ENCODE results near the gene PLCL1. TPM values are rescaled to one million over a fixed set of nuclear protein-coding genes. Genes with fewer than 3 reads are reported as not detected.

Gene PLCL1
- total and polyA plus RNA-seq, 4 donors, result 5.1 to 15.7 (median 13.2) TPM

DNA sequence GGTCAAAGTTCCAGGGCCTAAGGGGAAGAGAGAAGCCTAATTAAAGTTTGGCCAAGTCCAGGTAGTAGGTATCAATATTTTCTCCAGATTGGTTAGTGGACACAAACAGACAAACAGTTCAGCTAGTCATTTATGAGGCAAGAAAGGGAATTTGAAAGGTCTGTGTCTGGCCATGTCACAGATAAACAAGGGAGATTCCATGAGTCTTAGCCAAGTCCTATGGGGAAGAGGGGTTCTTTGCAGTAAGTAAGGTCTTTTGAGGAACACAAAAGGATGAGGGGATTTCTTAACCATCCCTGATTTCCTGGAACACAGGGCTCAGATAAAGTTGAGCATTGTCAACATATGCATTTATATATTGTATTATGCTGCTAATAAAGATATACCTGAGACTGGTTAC is 310.8 kb downstream of the PLCL1 start:
- no peaks in the 10 kb centered on the region for H3K9me3 ChIP-seq (ENCODE audit: control insufficient read depth, low read length)
- no peaks in the 10 kb centered on the region for H3K36me3 ChIP-seq (ENCODE audit: control insufficient read depth in 1 of 2, insufficient read depth in 2 of 2, low read length in 1 of 2)
- DNase-seq, result no peak
- no peaks in the 10 kb centered on the region for H3K27me3 ChIP-seq (ENCODE audit: control insufficient read depth in 1 of 2, insufficient read depth in 2 of 2, low read length in 1 of 2)
- peaks cover 4 to 6% of the 10 kb centered on the region in 2 donors for H3K4me1 ChIP-seq (ENCODE audit: control insufficient read depth in 1 of 2, insufficient read depth in 2 of 2, low read length in 2 of 2)
- no peak overlapping the region for H3K4me3 ChIP-seq (ENCODE audit: low read length in 2 of 2)
- H3K27ac ChIP-seq (ENCODE audit: low read depth in 1 of 2, low read length in 2 of 2), result no peak overlapping the region
- intact Hi-C loops (cut with DNase I), result no loop called here
- no peak for ATAC-seq (ENCODE audit: low FRiP score)

DNA sequence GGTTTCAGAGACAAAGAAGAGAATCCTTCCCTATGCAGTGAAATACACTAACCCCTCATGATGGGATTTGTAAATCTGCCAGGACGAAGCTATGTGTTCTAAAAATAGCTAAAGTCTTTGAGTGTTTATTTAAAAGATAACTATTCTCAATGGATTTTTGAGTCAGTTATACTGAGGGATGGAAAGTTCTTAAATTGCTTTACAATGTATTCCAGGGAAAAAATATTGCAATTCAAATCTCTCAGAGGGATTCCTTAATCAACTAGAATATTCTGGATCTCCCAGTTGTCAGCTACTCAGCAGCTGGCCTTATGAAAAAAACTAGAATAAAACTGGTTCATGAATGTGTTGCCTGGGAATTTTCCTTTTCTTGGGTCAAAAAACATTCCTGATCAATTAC is 312.4 kb downstream of the PLCL1 start:
- Histone ChIP-seq H3K27ac (ENCODE audit: low read depth in 1 of 2, low read length in 2 of 2) (no peak overlapping the region), H3K36me3 (ENCODE audit: control insufficient read depth in 1 of 2, insufficient read depth in 2 of 2, low read length in 1 of 2) (no peaks in the 10 kb centered on the region), H3K9me3 (ENCODE audit: control insufficient read depth, low read length) (no peaks in the 10 kb centered on the region), H3K4me1 (ENCODE audit: control insufficient read depth in 1 of 2, insufficient read depth in 2 of 2, low read length in 2 of 2) (peaks cover 3 to 4% of the 10 kb centered on the region in 2 donors), H3K27me3 (ENCODE audit: control insufficient read depth in 1 of 2, insufficient read depth in 2 of 2, low read length in 1 of 2) (no peaks in the 10 kb centered on the region), H3K4me3 (ENCODE audit: low read length in 2 of 2) (no peak overlapping the region)
- ATAC-seq (ENCODE audit: low FRiP score) (no peak), DNase-seq (no peak)
- 0 to 3% methylated on average over 1 of the region's 1 CpG for WGBS, 2 donors
- intact Hi-C loops (cut with DNase I), result no loop called here

DNA sequence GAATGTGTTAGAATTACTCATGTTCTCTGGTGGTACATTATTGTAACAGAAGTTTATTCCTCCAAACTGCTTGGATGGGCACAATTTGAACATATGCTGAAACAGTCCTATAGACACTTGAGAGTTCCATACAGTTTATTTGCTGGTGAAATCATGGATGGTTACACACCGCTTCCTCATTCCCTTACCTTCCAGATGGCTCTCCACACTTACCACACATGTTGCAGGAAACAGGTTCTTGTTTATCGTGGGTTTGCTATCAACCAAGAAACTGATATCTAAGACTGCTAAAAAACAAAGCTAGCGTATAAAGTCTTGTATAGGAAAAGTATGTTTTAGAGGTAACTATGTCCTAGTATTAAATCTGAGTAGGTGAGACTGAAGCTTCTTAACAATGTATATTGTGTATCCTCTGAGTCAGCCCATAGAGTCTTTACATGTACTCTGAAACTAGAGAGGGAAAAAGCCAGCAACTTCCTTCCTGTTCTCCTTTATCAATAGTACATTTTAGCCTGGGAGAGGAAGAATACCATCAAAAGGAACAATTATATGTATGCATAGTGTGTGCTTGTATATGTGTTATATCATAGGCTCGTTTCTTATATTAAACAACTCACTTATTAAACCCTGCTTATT is 313.1 kb downstream of the PLCL1 start:
- no peak overlapping the region for H3K27ac ChIP-seq (ENCODE audit: low read depth in 1 of 2, low read length in 2 of 2)
- no peaks in the 10 kb centered on the region for H3K27me3 ChIP-seq (ENCODE audit: control insufficient read depth in 1 of 2, insufficient read depth in 2 of 2, low read length in 1 of 2)
- H3K36me3 ChIP-seq (ENCODE audit: control insufficient read depth in 1 of 2, insufficient read depth in 2 of 2, low read length in 1 of 2), result no peaks in the 10 kb centered on the region
- ATAC-seq (ENCODE audit: low FRiP score), result no peak
- 90 to 92% methylated on average over 4 of the region's 4 CpGs for WGBS, 2 donors
- intact Hi-C loops (cut with DNase I), result no loop called here
- peaks cover 0 to 3% of the 10 kb centered on the region in 2 donors for H3K4me1 ChIP-seq (ENCODE audit: control insufficient read depth in 1 of 2, insufficient read depth in 2 of 2, low read length in 2 of 2)
- DNase-seq, result no peak
- H3K4me3 ChIP-seq (ENCODE audit: low read length in 2 of 2), result no peak overlapping the region
- no peaks in the 10 kb centered on the region for H3K9me3 ChIP-seq (ENCODE audit: control insufficient read depth, low read length)

DNA sequence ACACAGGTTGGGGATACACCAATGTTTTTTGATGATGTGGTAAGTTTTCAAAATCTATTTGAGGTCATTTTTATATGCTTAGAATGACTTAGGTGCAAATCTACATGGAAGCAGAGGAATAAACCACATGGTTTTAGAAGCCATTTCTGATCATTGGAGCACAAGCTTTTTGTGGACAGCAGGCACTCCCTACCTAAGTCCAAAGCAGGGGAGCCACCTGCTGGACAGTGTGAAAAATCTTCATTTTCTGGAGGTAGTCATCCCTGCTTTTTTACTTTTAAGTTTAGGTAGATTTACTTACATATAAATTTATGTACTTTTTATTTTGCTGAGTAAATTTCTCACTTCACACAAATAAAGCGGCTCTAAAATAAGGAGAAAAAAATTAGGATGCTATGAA is 323.2 kb downstream of the PLCL1 start:
- peak; percentile 84 for ATAC-seq (ENCODE audit: low FRiP score)
- Histone ChIP-seq H3K4me1 (ENCODE audit: control insufficient read depth in 1 of 2, insufficient read depth in 2 of 2, low read length in 2 of 2) (peaks cover 0 to 3% of the 10 kb centered on the region in 2 donors), H3K36me3 (ENCODE audit: control insufficient read depth in 1 of 2, insufficient read depth in 2 of 2, low read length in 1 of 2) (no peaks in the 10 kb centered on the region), H3K27me3 (ENCODE audit: control insufficient read depth in 1 of 2, insufficient read depth in 2 of 2, low read length in 1 of 2) (no peaks in the 10 kb centered on the region), H3K4me3 (ENCODE audit: low read length in 2 of 2) (no peak overlapping the region), H3K27ac (ENCODE audit: low read depth in 1 of 2, low read length in 2 of 2) (no peak overlapping the region), H3K9me3 (ENCODE audit: control insufficient read depth, low read length) (no peaks in the 10 kb centered on the region)
- 86 to 94% methylated on average over 1 of the region's 1 CpG for WGBS, 2 donors
- intact Hi-C loops (cut with DNase I), result loop anchor here (1.0 to 5.0 kb wide), 3 partner anchors 170 to 325 kb away; no protein-coding TSS in a partner anchor
- DNase-seq, result peak in 1 of 2 donors; percentile 70

DNA sequence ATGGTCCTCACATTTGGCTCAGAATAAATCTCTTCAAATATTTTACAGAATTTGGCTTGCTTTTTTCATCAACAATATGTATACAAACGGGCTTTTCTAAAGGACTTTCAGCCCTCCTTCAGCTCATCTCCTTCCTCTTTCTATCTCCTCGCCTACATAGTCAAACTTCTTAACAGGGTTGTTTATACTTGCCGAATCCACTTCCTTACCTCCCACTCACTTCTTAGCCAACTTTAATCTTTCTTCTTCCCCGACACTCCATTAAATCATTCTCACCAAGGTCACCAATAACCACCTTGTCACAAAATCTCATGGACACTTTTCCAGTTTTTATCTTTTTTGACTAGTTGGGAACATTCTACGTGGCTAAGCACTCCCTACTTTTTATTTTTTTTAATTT is 325.2 kb downstream of the PLCL1 start:
- ATAC-seq (ENCODE audit: low FRiP score), result no peak
- Histone ChIP-seq H3K36me3 (ENCODE audit: control insufficient read depth in 1 of 2, insufficient read depth in 2 of 2, low read length in 1 of 2) (no peaks in the 10 kb centered on the region), H3K4me1 (ENCODE audit: control insufficient read depth in 1 of 2, insufficient read depth in 2 of 2, low read length in 2 of 2) (peaks cover 0 to 3% of the 10 kb centered on the region in 2 donors), H3K27me3 (ENCODE audit: control insufficient read depth in 1 of 2, insufficient read depth in 2 of 2, low read length in 1 of 2) (no peaks in the 10 kb centered on the region), H3K27ac (ENCODE audit: low read depth in 1 of 2, low read length in 2 of 2) (no peak overlapping the region), H3K9me3 (ENCODE audit: control insufficient read depth, low read length) (no peaks in the 10 kb centered on the region), H3K4me3 (ENCODE audit: low read length in 2 of 2) (no peak overlapping the region)
- intact Hi-C loops (cut with DNase I), result loop anchor here (5.0 to 10.0 kb wide), 2 partner anchors 168 to 525 kb away; no protein-coding TSS in a partner anchor
- DNase-seq, result no peak
- WGBS, 2 donors, result 87 to 89% methylated on average over 5 of the region's 5 CpGs

DNA sequence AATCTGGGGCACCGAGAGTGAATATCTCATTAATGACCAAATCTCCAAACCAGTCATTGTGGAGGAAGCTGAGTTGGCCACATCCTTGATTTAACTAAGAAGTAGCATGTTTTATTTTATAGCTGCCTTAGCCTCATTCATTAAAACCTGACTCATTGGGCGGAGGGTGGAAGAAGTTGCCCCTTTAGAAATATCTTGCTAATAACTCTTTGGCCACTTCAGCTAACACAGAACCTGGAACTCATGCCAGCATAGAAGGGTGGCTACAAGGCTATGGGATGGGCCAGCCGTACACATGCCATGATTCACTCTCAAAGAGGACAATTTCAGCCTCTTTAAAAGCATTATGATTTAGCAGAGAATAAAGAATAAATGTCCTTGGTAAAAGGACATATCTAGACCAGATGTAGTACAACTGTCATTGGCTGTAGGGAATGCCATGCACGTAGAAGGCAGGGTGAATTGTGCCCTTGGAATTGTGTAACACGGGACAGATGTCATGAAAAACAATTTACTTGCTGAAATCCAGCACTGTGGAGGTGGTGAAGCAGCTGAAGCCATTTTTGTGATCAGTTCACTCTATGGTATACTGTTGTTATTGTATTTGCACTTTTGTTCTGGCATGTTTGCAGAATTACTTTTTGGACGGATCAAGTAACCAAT is 330.0 kb downstream of the PLCL1 start:
- intact Hi-C loops (cut with DNase I), result loop anchor here in 1 of 2 donors (10.0 kb wide), 1 partner anchor 520 kb away; no protein-coding TSS in a partner anchor

DNA sequence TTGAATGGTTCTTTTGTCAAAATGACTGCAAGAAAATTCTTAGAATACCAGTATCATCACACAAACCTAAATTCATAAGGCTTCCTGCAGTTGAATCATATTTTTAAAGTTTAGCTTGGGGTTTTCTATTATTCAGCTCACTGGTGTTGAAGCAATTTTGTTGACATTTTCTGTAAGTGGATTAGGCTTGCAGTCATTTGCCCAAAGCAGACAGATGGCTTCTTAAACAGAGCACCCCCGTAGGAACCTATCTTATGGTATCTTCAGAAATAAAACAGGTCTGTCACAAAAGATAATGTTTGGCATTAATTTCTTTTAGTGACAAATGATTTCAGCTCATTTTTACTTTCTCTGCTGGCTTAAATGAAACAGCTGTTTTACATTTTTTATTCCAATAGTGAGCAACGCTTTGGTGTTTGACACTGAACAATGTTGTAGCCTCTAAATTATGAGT is 331.1 kb downstream of the PLCL1 start:
- 17 to 26% methylated on average over 2 of the region's 2 CpGs for whole genome bisulfite sequencing, 2 donors
- ATAC-seq (ENCODE audit: low FRiP score) (no peak), DNase-seq (no peak)
- no peak overlapping the region for H3K27ac ChIP-seq (ENCODE audit: low read depth in 1 of 2, low read length in 2 of 2)
- no peaks in the 10 kb centered on the region for H3K36me3 ChIP-seq (ENCODE audit: control insufficient read depth in 1 of 2, insufficient read depth in 2 of 2, low read length in 1 of 2)
- H3K4me1 ChIP-seq (ENCODE audit: control insufficient read depth in 1 of 2, insufficient read depth in 2 of 2, low read length in 2 of 2), result no peaks in the 10 kb centered on the region
- intact Hi-C loops (cut with DNase I), result loop anchor here in 1 of 2 donors (10.0 kb wide), 1 partner anchor 519 kb away; no protein-coding TSS in a partner anchor
- no peak overlapping the region for H3K4me3 ChIP-seq (ENCODE audit: low read length in 2 of 2)
- H3K9me3 ChIP-seq (ENCODE audit: control insufficient read depth, low read length), result no peaks in the 10 kb centered on the region
- no peaks in the 10 kb centered on the region for H3K27me3 ChIP-seq (ENCODE audit: control insufficient read depth in 1 of 2, insufficient read depth in 2 of 2, low read length in 1 of 2)

More for the DNA sequence above, 330.0 kb downstream of the PLCL1 start:
- Histone ChIP-seq H3K27ac (ENCODE audit: low read depth in 1 of 2, low read length in 2 of 2) (no peak overlapping the region), H3K4me3 (ENCODE audit: low read length in 2 of 2) (no peak overlapping the region), H3K4me1 (ENCODE audit: control insufficient read depth in 1 of 2, insufficient read depth in 2 of 2, low read length in 2 of 2) (no peaks in the 10 kb centered on the region), H3K9me3 (ENCODE audit: control insufficient read depth, low read length) (no peaks in the 10 kb centered on the region), H3K36me3 (ENCODE audit: control insufficient read depth in 1 of 2, insufficient read depth in 2 of 2, low read length in 1 of 2) (no peaks in the 10 kb centered on the region), H3K27me3 (ENCODE audit: control insufficient read depth in 1 of 2, insufficient read depth in 2 of 2, low read length in 1 of 2) (no peaks in the 10 kb centered on the region)
- DNase-seq (no peak), ATAC-seq (ENCODE audit: low FRiP score) (no peak)
- 84 to 87% methylated on average over 6 of the region's 6 CpGs for WGBS, 2 donors

DNA sequence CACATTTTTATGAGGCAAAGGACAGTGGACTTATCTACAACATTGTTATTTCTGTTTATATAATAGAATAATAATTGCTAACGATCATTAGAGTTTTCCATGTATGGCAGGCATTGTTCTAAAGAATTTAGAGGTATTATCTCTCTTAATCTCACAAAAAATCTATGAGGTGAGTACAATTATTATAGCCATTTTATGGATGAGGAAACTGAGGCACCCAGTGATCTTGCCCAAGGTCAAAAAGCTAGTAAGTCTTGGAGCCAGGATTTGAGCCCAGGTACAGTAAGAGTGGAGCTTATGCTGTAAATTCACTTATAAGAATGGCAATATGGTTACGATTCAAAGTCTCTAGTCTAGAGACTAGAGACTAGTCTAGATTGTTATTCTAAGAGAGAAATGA is 331.7 kb downstream of the PLCL1 start:
- ATAC-seq (ENCODE audit: low FRiP score) (no peak), DNase-seq (no peak)
- H3K27me3 ChIP-seq (ENCODE audit: control insufficient read depth in 1 of 2, insufficient read depth in 2 of 2, low read length in 1 of 2), result no peaks in the 10 kb centered on the region
- no peaks in the 10 kb centered on the region for H3K36me3 ChIP-seq (ENCODE audit: control insufficient read depth in 1 of 2, insufficient read depth in 2 of 2, low read length in 1 of 2)
- no peaks in the 10 kb centered on the region for H3K4me1 ChIP-seq (ENCODE audit: control insufficient read depth in 1 of 2, insufficient read depth in 2 of 2, low read length in 2 of 2)
- H3K4me3 ChIP-seq (ENCODE audit: low read length in 2 of 2), result no peak overlapping the region
- intact Hi-C loops (cut with DNase I), result loop anchor here in 1 of 2 donors (10.0 kb wide), 1 partner anchor 519 kb away; no protein-coding TSS in a partner anchor
- H3K9me3 ChIP-seq (ENCODE audit: control insufficient read depth, low read length), result no peaks in the 10 kb centered on the region
- whole genome bisulfite sequencing, 2 donors, result 89 to 94% methylated on average over 2 of the region's 2 CpGs
- H3K27ac ChIP-seq (ENCODE audit: low read depth in 1 of 2, low read length in 2 of 2), result no peak overlapping the region

DNA sequence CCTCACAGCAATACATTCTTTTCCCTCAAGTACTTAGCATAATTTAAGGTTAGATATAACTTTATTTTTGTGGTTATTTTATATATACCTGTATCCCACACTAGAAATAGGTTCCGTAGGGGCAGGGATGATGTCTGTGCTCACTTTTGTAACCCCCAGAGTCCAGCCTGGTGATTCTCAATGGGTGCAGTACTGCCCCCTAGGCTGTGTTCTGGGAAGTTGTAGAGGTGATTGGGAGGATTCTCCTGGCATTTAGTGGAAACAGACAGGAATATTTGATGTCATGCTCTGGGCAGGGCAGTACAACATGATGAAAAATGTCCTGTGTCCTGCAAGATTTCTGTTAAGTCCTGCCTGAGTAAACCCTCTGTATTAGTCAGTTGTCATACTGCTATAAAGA is 333.3 kb downstream of the PLCL1 start:
- Histone ChIP-seq H3K4me3 (ENCODE audit: low read length in 2 of 2) (no peak overlapping the region), H3K36me3 (ENCODE audit: control insufficient read depth in 1 of 2, insufficient read depth in 2 of 2, low read length in 1 of 2) (no peaks in the 10 kb centered on the region), H3K27ac (ENCODE audit: low read depth in 1 of 2, low read length in 2 of 2) (no peak overlapping the region), H3K9me3 (ENCODE audit: control insufficient read depth, low read length) (no peaks in the 10 kb centered on the region), H3K27me3 (ENCODE audit: control insufficient read depth in 1 of 2, insufficient read depth in 2 of 2, low read length in 1 of 2) (no peaks in the 10 kb centered on the region), H3K4me1 (ENCODE audit: control insufficient read depth in 1 of 2, insufficient read depth in 2 of 2, low read length in 2 of 2) (no peaks in the 10 kb centered on the region)
- ATAC-seq (ENCODE audit: low FRiP score), result no peak
- no peak for DNase-seq
- WGBS, 2 donors, result 95 to 97% methylated on average over 1 of the region's 1 CpG
- intact Hi-C loops (cut with DNase I), result loop anchor here in 1 of 2 donors (10.0 kb wide), 1 partner anchor 517 kb away; no protein-coding TSS in a partner anchor
